ENCODE results near the gene CDIPT. TPM values are rescaled to one million over a fixed set of nuclear protein-coding genes. Genes with fewer than 3 reads are reported as not detected.

The CDIPT gene
- total and polyA plus RNA-seq, 2 of the 4 experiments (the other 2 are of a cell fraction), result 47.1 to 100 TPM

DNA sequence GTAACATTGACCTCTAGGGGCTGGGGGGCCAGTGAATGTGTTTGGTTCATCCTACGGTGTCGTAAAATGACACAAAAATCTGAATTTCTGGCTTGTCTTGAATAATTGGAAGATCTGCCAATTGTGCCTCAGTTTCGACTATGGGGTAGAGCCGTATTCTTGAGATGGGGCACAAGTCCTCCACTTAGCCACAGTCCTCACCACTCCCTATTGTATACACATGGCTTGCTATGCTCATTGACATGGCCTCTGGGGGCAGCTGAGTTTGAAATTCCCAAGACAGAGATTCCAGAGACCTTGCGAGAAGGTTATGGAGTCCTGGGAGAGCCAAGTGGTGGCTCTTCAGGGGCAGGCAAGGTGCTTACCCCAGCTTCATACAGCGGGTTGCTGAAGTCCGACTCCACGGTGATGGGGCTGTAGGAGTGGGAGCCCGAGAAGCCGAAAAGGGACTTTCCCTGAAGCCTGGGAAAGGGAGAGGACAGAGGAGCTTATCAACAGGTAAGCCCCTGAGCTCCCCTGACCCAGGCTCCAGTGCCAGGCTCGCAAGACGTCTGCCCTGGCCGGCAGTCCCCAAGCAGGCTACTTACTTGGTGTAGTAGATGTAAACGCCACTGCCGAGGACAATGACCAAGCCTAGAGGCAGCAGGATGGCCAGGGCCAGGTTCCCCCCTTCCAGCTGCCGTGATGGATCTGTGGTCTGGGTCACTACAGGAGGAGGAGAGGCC lies 9.0 kb upstream of the CDIPT start:
- H3K27ac ChIP-seq (ENCODE audit: insufficient read depth, low read length), result no peak overlapping the region
- no peak overlapping the region for H4K91ac ChIP-seq (ENCODE audit: insufficient read depth, low read depth, low read length)
- no peaks in the 10 kb centered on the region for H3K4me1 ChIP-seq (ENCODE audit: control insufficient read depth, insufficient read depth, low read length)
- H3K4ac ChIP-seq (ENCODE audit: low read depth, low read length), result no peak overlapping the region
- H3K4me3 ChIP-seq (ENCODE audit: insufficient read depth, low read depth, low read length), result no peak overlapping the region
- no peak overlapping the region for H3K18ac ChIP-seq (ENCODE audit: low read depth, low read length)
- no CpG with 5 or more reads among the region's 16 CpGs for WGBS, 2 experiments (ENCODE audit: extremely low coverage in 2 of 2, insufficient read length in 1 of 2)
- no peak overlapping the region for H3K56ac ChIP-seq (ENCODE audit: extremely low read depth, insufficient read depth, low read length)
- ChIA-PET POLR2A (ENCODE audit: unreplicated experiment) (no interaction called here), CTCF (no interaction called here)
- ATAC-seq (ENCODE audit: low read depth) (no peak), DNase-seq (no peak)
- H4K8ac ChIP-seq (ENCODE audit: low read depth in 2 of 2, low read length in 2 of 2), result no peak overlapping the region
- no peak overlapping the region for H3K23ac ChIP-seq (ENCODE audit: low read depth, low read length)
- dilution Hi-C loops (cut with HindIII; ENCODE audit: low sequenced_read_pairs, unreplicated experiment) (no loop called here), in situ Hi-C loops (cut with MboI; ENCODE audit: low sequenced_read_pairs) (no loop called here), intact Hi-C loops (cut with micrococcal nuclease) (no loop called here)
- H3K79me1 ChIP-seq (ENCODE audit: low read depth in 1 of 2, low read length in 2 of 2), result no peaks in the 10 kb centered on the region
- H2BK120ac ChIP-seq (ENCODE audit: low read depth, low read length), result no peak overlapping the region
- H2AFZ ChIP-seq (replicated peaks; ENCODE audit: low read length, poor library complexity), result no peak overlapping the region
- no peaks in the 10 kb centered on the region for H4K20me1 ChIP-seq (ENCODE audit: insufficient read depth, low read length)
- H3K9me3 ChIP-seq (ENCODE audit: control insufficient read depth, insufficient read depth, low read length), result no peaks in the 10 kb centered on the region
- no peaks in the 10 kb centered on the region for H3K36me3 ChIP-seq (ENCODE audit: control insufficient read depth, insufficient read depth, low read length)
- no peak overlapping the region for H2AK9ac ChIP-seq (replicated peaks; ENCODE audit: low read depth, low read length, poor library complexity)
- no TSS peak for BruUV-seq (replicated peaks)
- H4K5ac ChIP-seq (ENCODE audit: low read depth, low read length), result no peak overlapping the region
- no peak overlapping the region for H3K9ac ChIP-seq (ENCODE audit: low read depth, low read length)
- no peak overlapping the region for H2BK5ac ChIP-seq (ENCODE audit: low read depth, low read length, poor library complexity, severe bottlenecking)
- no peak overlapping the region for H3K4me2 ChIP-seq (ENCODE audit: low read depth, low read length)
- no peak overlapping the region for H2BK15ac ChIP-seq (ENCODE audit: low read depth, low read length)
- no peaks in the 10 kb centered on the region for H3K9me1 ChIP-seq (ENCODE audit: insufficient read depth, low read length)
- no peak overlapping the region for H2AK5ac ChIP-seq (ENCODE audit: low read depth, low read length)
- TF ChIP-seq RAD21 (IDR thresholded peaks at IDR 0.05; ENCODE audit: low read length) (no peak), POLR2A (IDR thresholded peaks at IDR 0.05; ENCODE audit: low read depth, low read length) (no peak), MAZ (IDR thresholded peaks at IDR 0.05; ENCODE audit: borderline replicate concordance, low read depth, low read length) (no peak), FOS (IDR thresholded peaks at IDR 0.05; ENCODE audit: low read depth, low read length) (no peak), ELK1 (IDR thresholded peaks at IDR 0.05; ENCODE audit: borderline replicate concordance, low read depth, low read length) (no peak), MXI1 (IDR thresholded peaks at IDR 0.05; ENCODE audit: borderline replicate concordance, low read depth, low read length) (no peak), RFX5 (IDR thresholded peaks at IDR 0.05; ENCODE audit: low read depth, low read length) (no peak), SMC3 (IDR thresholded peaks at IDR 0.05; ENCODE audit: low read depth, low read length) (no peak)
- TF ChIP-seq, protein P1, sequence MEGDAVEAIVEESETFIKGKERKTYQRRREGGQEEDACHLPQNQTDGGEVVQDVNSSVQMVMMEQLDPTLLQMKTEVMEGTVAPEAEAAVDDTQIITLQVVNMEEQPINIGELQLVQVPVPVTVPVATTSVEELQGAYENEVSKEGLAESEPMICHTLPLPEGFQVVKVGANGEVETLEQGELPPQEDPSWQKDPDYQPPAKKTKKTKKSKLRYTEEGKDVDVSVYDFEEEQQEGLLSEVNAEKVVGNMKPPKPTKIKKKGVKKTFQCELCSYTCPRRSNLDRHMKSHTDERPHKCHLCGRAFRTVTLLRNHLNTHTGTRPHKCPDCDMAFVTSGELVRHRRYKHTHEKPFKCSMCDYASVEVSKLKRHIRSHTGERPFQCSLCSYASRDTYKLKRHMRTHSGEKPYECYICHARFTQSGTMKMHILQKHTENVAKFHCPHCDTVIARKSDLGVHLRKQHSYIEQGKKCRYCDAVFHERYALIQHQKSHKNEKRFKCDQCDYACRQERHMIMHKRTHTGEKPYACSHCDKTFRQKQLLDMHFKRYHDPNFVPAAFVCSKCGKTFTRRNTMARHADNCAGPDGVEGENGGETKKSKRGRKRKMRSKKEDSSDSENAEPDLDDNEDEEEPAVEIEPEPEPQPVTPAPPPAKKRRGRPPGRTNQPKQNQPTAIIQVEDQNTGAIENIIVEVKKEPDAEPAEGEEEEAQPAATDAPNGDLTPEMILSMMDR (conservative IDR thresholded peaks at IDR 0.05; ENCODE audit: low read depth, low read length), result no peak
- no peak overlapping the region for H3K14ac ChIP-seq (replicated peaks; ENCODE audit: low read depth, low read length)
- no peak overlapping the region for H2BK20ac ChIP-seq (ENCODE audit: low read depth, low read length)
- peaks cover 10% of the 10 kb centered on the region for H3K27me3 ChIP-seq (ENCODE audit: control insufficient read depth, insufficient read depth, low read length)

All from IMR-90 (cell line).